ENCODE data around the gene SLC23A2. TPM values are rescaled to one million over a fixed set of nuclear protein-coding genes. Genes with fewer than 3 reads are reported as not detected.
A peak's percentile ranks its signal among the peaks of the same experiment; 100 is the strongest.

The SLC23A2 gene
- total RNA-seq, 1 donor from 2014 or later = 24.2 TPM

- peak overlapping the region; percentile 95 for H3K27ac Mint-ChIP-seq (ENCODE audit: unreplicated experiment)
- no peaks in the 10 kb centered on the region for H3K27me3 Mint-ChIP-seq (ENCODE audit: low read depth)
- TF ChIP-seq, protein P1, sequence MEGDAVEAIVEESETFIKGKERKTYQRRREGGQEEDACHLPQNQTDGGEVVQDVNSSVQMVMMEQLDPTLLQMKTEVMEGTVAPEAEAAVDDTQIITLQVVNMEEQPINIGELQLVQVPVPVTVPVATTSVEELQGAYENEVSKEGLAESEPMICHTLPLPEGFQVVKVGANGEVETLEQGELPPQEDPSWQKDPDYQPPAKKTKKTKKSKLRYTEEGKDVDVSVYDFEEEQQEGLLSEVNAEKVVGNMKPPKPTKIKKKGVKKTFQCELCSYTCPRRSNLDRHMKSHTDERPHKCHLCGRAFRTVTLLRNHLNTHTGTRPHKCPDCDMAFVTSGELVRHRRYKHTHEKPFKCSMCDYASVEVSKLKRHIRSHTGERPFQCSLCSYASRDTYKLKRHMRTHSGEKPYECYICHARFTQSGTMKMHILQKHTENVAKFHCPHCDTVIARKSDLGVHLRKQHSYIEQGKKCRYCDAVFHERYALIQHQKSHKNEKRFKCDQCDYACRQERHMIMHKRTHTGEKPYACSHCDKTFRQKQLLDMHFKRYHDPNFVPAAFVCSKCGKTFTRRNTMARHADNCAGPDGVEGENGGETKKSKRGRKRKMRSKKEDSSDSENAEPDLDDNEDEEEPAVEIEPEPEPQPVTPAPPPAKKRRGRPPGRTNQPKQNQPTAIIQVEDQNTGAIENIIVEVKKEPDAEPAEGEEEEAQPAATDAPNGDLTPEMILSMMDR (IDR thresholded peaks at IDR 0.05) = no peak
- H3K36me3 Mint-ChIP-seq (ENCODE audit: low read depth) = peaks cover 2% of the 10 kb centered on the region
- peaks cover 60% of the 10 kb centered on the region for H3K4me1 Mint-ChIP-seq (ENCODE audit: low read depth)
- DNase-seq (ENCODE audit: low spot score) = no peak
- peak overlapping the region; percentile 40 for H3K4me3 Mint-ChIP-seq (ENCODE audit: unreplicated experiment)
- peaks cover 5% of the 10 kb centered on the region for H3K9me3 Mint-ChIP-seq (ENCODE audit: low read depth)
Measured at GRCh38 chr20:4951299-4951698, 50.0 kb downstream of the SLC23A2 start.

- Mint-ChIP-seq H3K27me3 (ENCODE audit: low read depth) (no peaks in the 10 kb centered on the region), H3K9me3 (ENCODE audit: low read depth) (peaks cover 5% of the 10 kb centered on the region), H3K27ac (ENCODE audit: unreplicated experiment) (peak overlapping the region; percentile 95), H3K4me1 (ENCODE audit: low read depth) (peaks cover 61% of the 10 kb centered on the region), H3K4me3 (ENCODE audit: unreplicated experiment) (peak overlapping the region; percentile 40), H3K36me3 (ENCODE audit: low read depth) (peaks cover 2% of the 10 kb centered on the region)
- TF ChIP-seq, protein P1 (IDR thresholded peaks at IDR 0.05) = no peak
- no peak for DNase-seq (ENCODE audit: low spot score)
Measured at GRCh38 chr20:4950841-4951240, 50.5 kb downstream of the SLC23A2 start.

- no peak overlapping the region for H3K4me3 Mint-ChIP-seq (ENCODE audit: unreplicated experiment)
- peak overlapping the region; percentile 95 for H3K27ac Mint-ChIP-seq (ENCODE audit: unreplicated experiment)
- DNase-seq (ENCODE audit: low spot score) = no peak
Measured at GRCh38 chr20:4950437-4950836, 50.9 kb downstream of the SLC23A2 start.

DNA sequence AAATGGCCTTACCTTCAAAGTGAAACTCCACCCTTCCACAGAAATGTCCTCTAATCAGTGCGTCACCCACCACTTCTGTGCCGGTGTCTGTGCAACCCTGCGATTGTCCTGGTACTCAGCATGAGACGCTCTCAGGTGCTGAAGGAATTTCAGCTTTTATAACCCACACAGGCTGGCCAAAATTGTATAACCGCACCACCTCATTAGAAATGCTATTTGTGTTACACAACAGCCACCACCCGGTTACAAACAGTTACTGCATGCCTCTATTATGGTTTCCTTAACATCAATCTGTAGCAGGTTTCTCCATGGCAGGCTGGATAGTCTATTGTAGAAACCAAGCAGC lies 51.5 kb downstream of the SLC23A2 start:
- H3K27me3 Mint-ChIP-seq (ENCODE audit: low read depth) = no peaks in the 10 kb centered on the region
- peaks cover 5% of the 10 kb centered on the region for H3K9me3 Mint-ChIP-seq (ENCODE audit: low read depth)
- peaks cover 2% of the 10 kb centered on the region for H3K36me3 Mint-ChIP-seq (ENCODE audit: low read depth)
- H3K27ac Mint-ChIP-seq (ENCODE audit: unreplicated experiment) = peak overlapping the region; percentile 95
- peaks cover 72% of the 10 kb centered on the region for H3K4me1 Mint-ChIP-seq (ENCODE audit: low read depth)
- DNase-seq (ENCODE audit: low spot score) = no peak
- no peak overlapping the region for H3K4me3 Mint-ChIP-seq (ENCODE audit: unreplicated experiment)
- TF ChIP-seq, protein P1 (IDR thresholded peaks at IDR 0.05) = peak; percentile 76

More at GRCh38 chr20:4950437-4950836, 50.9 kb downstream of the SLC23A2 start:
- TF ChIP-seq, protein P1 (IDR thresholded peaks at IDR 0.05) = no peak
- peaks cover 5% of the 10 kb centered on the region for H3K9me3 Mint-ChIP-seq (ENCODE audit: low read depth)
- H3K27me3 Mint-ChIP-seq (ENCODE audit: low read depth) = no peaks in the 10 kb centered on the region
- H3K36me3 Mint-ChIP-seq (ENCODE audit: low read depth) = peaks cover 2% of the 10 kb centered on the region
- H3K4me1 Mint-ChIP-seq (ENCODE audit: low read depth) = peaks cover 65% of the 10 kb centered on the region

- DNase-seq (ENCODE audit: low spot score) = no peak
- Mint-ChIP-seq H3K27ac (ENCODE audit: unreplicated experiment) (no peak overlapping the region), H3K36me3 (ENCODE audit: low read depth) (peaks cover 2% of the 10 kb centered on the region), H3K4me1 (ENCODE audit: low read depth) (peaks cover 78% of the 10 kb centered on the region), H3K9me3 (ENCODE audit: low read depth) (peaks cover 5% of the 10 kb centered on the region), H3K4me3 (ENCODE audit: unreplicated experiment) (no peak overlapping the region), H3K27me3 (ENCODE audit: low read depth) (no peaks in the 10 kb centered on the region)
- TF ChIP-seq, protein P1 (IDR thresholded peaks at IDR 0.05) = no peak
Measured at GRCh38 chr20:4947817-4948559, 53.3 kb downstream of the SLC23A2 start.

Data from chondrocyte (in vitro differentiated cells).